NCI-H2081 (cell line): Measurements from ENCODE around the gene SYVN1.
A peak's percentile ranks its signal among the peaks of the same experiment; 100 is the strongest.

Experiments used
- DNase-seq, 2 experiments: peaks; one replicate each; lab custom pipeline; 2025; lab: John Stamatoyannopoulos, UW

The SYVN1 gene

DNA sequence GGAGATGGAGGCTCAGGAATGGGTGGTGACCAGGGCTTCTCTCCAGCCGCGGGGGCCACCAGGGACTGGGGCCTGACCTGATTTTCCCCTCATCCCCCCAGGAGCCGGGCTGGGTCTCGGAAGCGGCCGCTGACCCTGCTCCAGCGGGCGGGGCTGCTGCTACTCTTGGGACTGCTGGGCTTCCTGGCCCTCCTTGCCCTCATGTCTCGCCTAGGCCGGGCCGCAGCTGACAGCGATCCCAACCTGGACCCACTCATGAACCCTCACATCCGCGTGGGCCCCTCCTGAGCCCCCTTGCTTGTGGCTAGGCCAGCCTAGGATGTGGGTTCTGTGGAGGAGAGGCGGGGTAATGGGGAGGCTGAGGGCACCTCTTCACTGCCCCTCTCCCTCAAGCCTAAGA is 46.5 kb downstream of the SYVN1 start:
- no peak for DNase-seq

DNA sequence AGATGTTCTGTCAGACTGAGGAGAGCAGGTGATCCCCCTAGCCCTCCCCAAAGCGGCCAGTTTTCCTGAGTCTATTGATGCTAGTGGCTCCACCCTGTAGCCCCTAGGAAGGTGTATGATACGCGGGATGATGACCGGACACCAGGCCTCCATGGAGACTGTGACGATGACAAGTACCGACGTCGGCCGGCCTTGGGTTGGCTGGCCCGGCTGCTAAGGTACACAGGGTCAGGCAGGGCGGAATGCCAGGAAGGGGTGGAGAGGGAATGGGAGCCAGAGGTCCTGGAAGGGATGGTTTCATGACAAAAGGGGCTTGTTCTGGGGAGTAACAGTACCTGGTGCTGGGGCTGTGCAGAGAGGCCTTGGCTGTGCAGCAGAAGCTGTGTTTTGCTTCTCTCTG is 47.1 kb downstream of the SYVN1 start:
- DNase-seq, result no peak

DNA sequence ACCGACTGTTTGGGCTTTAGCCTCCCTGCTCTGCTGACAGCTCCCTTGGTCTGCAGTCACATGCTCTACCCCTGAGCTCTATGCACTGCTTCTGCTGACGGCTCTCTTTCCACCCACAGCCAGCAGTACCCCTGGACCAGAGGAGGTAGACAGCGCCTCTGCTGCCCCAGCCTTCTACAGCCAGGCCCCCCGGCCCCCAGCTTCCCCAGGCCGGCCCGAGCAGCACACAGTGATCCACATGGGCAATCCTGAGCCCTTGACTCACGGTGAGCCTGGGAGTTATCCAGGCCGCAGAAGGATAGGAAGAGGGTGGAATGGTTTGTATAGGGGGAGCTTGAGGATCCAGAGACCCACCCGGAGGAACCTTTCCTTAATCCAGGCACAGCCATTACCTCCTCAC is 47.5 kb downstream of the SYVN1 start:
- no peak for DNase-seq

DNA sequence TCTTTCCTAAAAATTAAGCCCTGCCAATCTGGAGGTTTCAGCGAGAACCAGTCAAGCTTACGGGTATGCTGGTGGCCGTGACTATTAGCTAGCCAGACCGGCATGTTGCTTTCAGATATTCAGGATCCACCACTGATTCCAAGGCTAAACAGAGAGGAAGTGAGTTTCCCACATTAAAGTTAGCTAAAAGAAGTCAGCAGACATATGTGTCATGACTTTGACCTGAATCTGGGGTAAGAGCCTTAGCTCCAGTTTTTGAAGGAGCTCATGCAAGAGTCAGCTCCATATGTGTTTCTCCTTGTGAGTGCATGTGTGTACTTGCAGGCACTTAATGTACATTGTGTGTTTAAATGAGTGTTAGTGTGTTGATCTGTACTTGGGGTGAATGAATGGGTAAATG is 48.9 kb downstream of the SYVN1 start:
- no peak for DNase-seq

DNA sequence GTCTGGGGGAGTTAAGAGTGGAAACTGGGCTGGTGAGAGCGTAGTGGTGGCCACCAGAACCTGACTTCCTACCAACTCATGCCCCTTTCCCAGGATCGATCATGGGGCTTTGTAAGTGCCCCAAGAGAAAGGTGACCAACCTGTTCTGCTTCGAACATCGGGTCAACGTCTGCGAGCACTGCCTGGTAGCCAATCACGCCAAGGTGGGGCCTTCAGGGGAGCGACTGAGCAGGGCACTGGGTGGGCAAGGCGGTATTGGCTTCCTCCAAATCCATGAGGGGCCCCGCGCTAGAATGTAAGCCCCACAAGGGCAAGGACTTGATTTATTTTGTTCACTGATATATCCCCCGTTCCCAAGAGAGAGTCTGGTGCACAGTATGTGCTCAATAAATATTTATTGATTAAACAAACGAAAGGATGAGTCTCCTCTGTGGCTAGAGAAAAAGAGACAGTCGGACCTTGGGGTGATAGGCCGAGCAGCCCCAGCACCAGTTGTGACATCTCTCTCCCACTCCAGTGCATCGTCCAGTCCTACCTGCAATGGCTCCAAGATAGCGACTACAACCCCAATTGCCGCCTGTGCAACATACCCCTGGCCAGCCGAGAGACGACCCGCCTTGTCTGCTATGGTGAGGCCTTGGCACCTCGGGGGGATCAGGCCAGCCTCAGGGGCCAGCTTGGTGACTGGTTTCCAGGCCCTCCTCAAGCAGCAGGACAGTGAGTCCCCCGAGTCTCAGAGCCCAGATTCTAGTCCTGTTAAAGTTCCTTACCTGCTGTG is 49.5 kb downstream of the SYVN1 start:
- DNase-seq, result no peak

DNA sequence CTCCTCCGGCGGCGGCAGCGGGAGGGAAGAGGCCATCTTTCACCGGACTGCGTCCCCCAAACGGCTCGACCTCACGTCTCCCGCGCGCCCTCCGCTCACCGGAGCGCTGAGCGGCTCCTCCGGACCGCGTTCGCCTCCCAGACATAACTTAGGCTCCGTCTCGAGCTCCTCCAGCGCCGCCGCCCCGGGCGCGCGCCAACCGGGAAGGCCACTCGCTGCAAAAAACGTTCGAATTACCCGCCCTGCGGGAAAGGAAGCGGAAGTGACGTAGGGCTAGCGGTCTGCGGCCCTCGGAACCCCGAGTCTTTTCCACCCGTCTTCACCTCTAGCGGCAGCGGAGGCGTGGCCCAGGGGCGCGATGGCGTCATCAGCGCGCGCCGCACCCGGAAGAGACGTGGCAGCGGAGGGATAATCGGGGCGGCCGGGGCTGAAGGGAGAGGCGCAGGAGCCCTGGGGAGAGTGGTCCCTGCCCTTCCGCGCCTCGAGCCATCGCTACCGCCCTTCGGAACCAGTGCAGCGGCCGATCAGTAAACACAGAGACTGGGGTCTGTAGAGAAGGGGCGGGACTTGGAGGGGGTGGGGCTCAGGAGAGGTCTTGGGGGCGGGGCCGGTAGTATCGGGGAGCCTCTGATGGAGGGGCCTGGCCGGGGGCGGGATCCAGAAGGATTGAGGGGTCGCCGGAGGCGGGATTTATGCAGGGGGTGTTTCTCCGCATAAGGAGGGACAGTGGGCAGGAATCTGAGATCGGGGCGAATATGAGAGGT is 50.3 kb downstream of the SYVN1 start, which contains the start of the genes CDCA5 and ZFPL1:
TSS of gene CDCA5 (minus strand) at position 207 of the 764 bp plus-strand sequence. CDS start at position 145, 62 bp downstream.
TSS of gene ZFPL1 (plus strand) at position 389 of the 764 bp plus-strand sequence. CDS start 477 bp downstream, outside the sequence.
- DNase-seq, result peak; percentile 95 to 96

DNA sequence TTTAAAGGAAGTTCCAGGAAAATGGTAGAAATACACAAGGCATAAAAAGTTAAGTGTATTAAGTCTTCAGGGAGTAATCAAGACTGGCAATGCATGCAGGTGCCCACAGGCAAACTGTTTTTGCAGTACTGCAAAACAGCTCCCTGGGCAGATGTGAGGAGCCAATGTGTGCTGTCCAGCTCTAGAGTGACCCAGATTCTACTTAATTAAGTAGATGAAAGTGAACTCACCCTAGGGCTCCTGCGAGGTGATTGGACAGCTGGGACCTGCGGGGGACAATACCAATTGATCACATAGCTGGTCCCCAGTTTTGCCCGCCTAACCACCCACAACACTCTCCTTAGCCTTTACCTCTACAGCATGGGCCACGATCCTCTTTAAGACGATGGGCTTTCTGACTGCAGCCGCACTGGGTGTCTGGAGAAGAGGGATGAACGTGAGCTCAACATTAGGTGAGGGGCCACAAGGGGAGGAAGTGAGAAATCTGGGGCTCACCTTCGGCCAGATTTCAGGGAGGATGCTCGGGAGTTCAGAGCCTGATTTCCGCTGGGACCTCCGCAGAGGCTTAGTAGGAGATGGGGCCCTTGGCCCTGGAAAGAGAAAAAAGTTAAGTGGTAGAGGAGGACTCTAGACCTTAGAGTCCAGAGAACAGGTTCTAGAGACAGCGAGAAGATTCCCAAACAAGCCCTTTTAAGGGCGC is 51.0 kb downstream of the SYVN1 start:
- no peak for DNase-seq

DNA sequence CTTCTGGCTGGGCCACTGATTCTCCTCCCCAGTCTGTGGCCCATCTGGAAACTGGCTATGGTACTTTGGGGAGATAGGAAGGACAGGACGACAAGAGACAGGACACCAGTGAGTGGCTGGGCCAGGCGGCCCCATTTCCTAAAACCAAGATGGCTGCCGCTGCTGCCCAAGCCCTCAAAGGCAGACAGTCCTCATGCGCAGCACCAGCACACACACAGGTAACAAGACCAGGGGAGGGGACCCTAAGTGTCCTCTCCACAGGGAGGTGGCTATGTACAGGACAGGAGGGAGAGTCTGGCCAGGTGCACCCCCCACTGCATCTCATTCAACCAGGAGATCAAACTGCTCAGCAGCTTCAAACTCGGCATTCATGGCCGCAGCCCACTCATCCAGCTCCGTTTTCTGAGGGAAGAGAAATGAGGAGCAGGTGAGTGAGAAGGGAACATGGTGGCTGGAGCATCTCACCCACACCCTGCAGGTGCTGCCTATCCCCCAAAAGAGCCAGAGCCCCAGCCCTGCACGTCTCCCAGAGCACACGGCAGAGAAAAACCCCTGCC is 55.5 kb downstream of the SYVN1 start:
- DNase-seq, result no peak

DNA sequence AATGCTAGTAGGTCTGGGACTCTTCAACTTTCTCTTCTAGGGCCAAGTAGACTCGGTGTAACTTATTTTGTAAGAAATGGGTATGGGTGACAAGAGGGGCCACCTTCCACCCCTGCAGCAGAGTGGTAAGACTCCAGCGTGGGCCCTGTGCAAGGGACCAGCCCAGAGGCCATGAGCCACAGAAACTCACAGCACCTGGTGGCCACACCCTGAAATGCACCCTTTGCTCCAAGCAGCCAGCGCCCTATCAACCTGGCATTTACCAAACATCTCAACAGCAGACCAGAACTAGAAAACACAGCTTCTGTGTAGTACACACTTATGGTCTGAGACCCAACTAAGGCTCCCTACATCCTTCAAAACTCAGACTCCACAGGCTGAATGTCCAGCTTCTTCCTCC is 56.2 kb downstream of the SYVN1 start:
- DNase-seq, result peak in 1 of 2 experiments; percentile 30

DNA sequence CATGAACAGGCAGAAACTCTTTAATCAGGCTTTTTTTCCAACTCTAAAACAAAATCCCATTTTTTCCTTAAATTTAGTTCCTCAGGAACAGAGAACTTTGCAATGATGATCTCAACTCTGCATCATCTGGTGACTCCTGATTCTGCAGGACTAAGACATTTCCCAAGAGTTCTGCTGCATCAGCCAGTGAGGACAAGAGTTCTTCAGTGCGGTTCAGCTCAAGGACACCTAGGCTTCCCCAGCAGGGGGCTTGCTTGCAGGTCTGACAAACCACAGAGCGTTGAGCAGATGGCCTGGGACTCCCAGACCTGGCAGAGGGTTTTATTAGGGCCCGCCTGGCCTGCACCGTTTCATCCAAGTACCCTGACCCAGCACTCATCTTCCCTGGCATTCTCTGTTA is 56.9 kb downstream of the SYVN1 start:
- DNase-seq, result no peak
